Measurements from ENCODE around the gene CPLANE1. TPM values are rescaled to one million over a fixed set of nuclear protein-coding genes. Genes with fewer than 3 reads are reported as not detected.
"Not testable (repeated sequence)": the region's sequence is repeated elsewhere in the genome, so short reads cannot be mapped to it uniquely, and the experiment has no call there.

The CPLANE1 gene
- total RNA-seq, 1 donor: 6.5 TPM

GRCh38 chr5:37120270-37120669, 128.9 kb downstream of the CPLANE1 start:
- Histone ChIP-seq H3K9me3 (ENCODE audit: low read depth, low read length) (no peaks in the 10 kb centered on the region), H3K4me1 (ENCODE audit: insufficient read depth, low read length) (no peaks in the 10 kb centered on the region), H3K4me3 (ENCODE audit: low read length) (no peak overlapping the region)

GRCh38 chr5:37116359-37116758, 132.8 kb downstream of the CPLANE1 start:
- Histone ChIP-seq H3K4me1 (ENCODE audit: insufficient read depth, low read length) (peaks cover 11% of the 10 kb centered on the region), H3K27me3 (ENCODE audit: insufficient read depth, low read length) (no peaks in the 10 kb centered on the region), H3K4me3 (ENCODE audit: low read length) (no peak overlapping the region), H3K9me3 (ENCODE audit: low read depth, low read length) (no peaks in the 10 kb centered on the region)

More at GRCh38 chr5:37120270-37120669, 128.9 kb downstream of the CPLANE1 start:
- H3K27me3 ChIP-seq (ENCODE audit: insufficient read depth, low read length): no peaks in the 10 kb centered on the region

- Histone ChIP-seq H3K4me3 (ENCODE audit: low read length) (no peak overlapping the region), H3K9me3 (ENCODE audit: low read depth, low read length) (no peaks in the 10 kb centered on the region), H3K27me3 (ENCODE audit: insufficient read depth, low read length) (no peaks in the 10 kb centered on the region), H3K4me1 (ENCODE audit: insufficient read depth, low read length) (peaks cover 14% of the 10 kb centered on the region)
Measured at GRCh38 chr5:37112383-37112991, 136.7 kb downstream of the CPLANE1 start.

GRCh38 chr5:37111426-37112382, 137.5 kb downstream of the CPLANE1 start:
- H3K4me3 ChIP-seq (ENCODE audit: low read length): no peak overlapping the region
- peaks cover 14% of the 10 kb centered on the region for H3K4me1 ChIP-seq (ENCODE audit: insufficient read depth, low read length)

GRCh38 chr5:37110135-37110534, 139.0 kb downstream of the CPLANE1 start:
- H3K9me3 ChIP-seq (ENCODE audit: low read depth, low read length): no peaks in the 10 kb centered on the region
- H3K4me1 ChIP-seq (ENCODE audit: insufficient read depth, low read length): peaks cover 14% of the 10 kb centered on the region
- H3K27me3 ChIP-seq (ENCODE audit: insufficient read depth, low read length): no peaks in the 10 kb centered on the region
- H3K4me3 ChIP-seq (ENCODE audit: low read length): no peak overlapping the region

More at GRCh38 chr5:37111426-37112382, 137.5 kb downstream of the CPLANE1 start:
- H3K27me3 ChIP-seq (ENCODE audit: insufficient read depth, low read length): no peaks in the 10 kb centered on the region
- no peaks in the 10 kb centered on the region for H3K9me3 ChIP-seq (ENCODE audit: low read depth, low read length)

- H3K4me1 ChIP-seq (ENCODE audit: insufficient read depth, low read length): peaks cover 14% of the 10 kb centered on the region
- no peaks in the 10 kb centered on the region for H3K27me3 ChIP-seq (ENCODE audit: insufficient read depth, low read length)
- no peaks in the 10 kb centered on the region for H3K9me3 ChIP-seq (ENCODE audit: low read depth, low read length)
- H3K4me3 ChIP-seq (ENCODE audit: low read length): no peak overlapping the region
Measured at GRCh38 chr5:37109338-37109737, 139.8 kb downstream of the CPLANE1 start.

- Histone ChIP-seq H3K4me3 (ENCODE audit: low read length) (no peak overlapping the region), H3K4me1 (ENCODE audit: insufficient read depth, low read length) (no peaks in the 10 kb centered on the region), H3K27me3 (ENCODE audit: insufficient read depth, low read length) (no peaks in the 10 kb centered on the region), H3K9me3 (ENCODE audit: low read depth, low read length) (no peaks in the 10 kb centered on the region)
Measured at GRCh38 chr5:37103302-37103701, 145.9 kb downstream of the CPLANE1 start.

- H3K27me3 ChIP-seq (ENCODE audit: insufficient read depth, low read length); H3K4me1 ChIP-seq (ENCODE audit: insufficient read depth, low read length); H3K4me3 ChIP-seq (ENCODE audit: low read length); H3K9me3 ChIP-seq (ENCODE audit: low read depth, low read length): not testable (repeated sequence)
Measured at GRCh38 chr5:37099267-37099666, 149.9 kb downstream of the CPLANE1 start.

GRCh38 chr5:37093795-37094194, 155.4 kb downstream of the CPLANE1 start:
- not testable (repeated sequence) for H3K27me3 ChIP-seq (ENCODE audit: insufficient read depth, low read length); H3K9me3 ChIP-seq (ENCODE audit: low read depth, low read length); H3K4me1 ChIP-seq (ENCODE audit: insufficient read depth, low read length); H3K4me3 ChIP-seq (ENCODE audit: low read length)

- H3K4me1 ChIP-seq (ENCODE audit: insufficient read depth, low read length): no peaks in the 10 kb centered on the region
- H3K27me3 ChIP-seq (ENCODE audit: insufficient read depth, low read length): no peaks in the 10 kb centered on the region
Measured at GRCh38 chr5:37090781-37091180, 158.4 kb downstream of the CPLANE1 start.

GRCh38 chr5:37090123-37090726, 159.0 kb downstream of the CPLANE1 start:
- H3K4me1 ChIP-seq (ENCODE audit: insufficient read depth, low read length): no peaks in the 10 kb centered on the region
- no peaks in the 10 kb centered on the region for H3K27me3 ChIP-seq (ENCODE audit: insufficient read depth, low read length)
- no peak overlapping the region for H3K4me3 ChIP-seq (ENCODE audit: low read length)
- no peaks in the 10 kb centered on the region for H3K9me3 ChIP-seq (ENCODE audit: low read depth, low read length)

More at GRCh38 chr5:37090781-37091180, 158.4 kb downstream of the CPLANE1 start:
- Histone ChIP-seq H3K4me3 (ENCODE audit: low read length) (no peak overlapping the region), H3K9me3 (ENCODE audit: low read depth, low read length) (no peaks in the 10 kb centered on the region)

- no peak overlapping the region for H3K4me3 ChIP-seq (ENCODE audit: low read length)
- H3K9me3 ChIP-seq (ENCODE audit: low read depth, low read length): no peaks in the 10 kb centered on the region
- no peaks in the 10 kb centered on the region for H3K27me3 ChIP-seq (ENCODE audit: insufficient read depth, low read length)
- H3K4me1 ChIP-seq (ENCODE audit: insufficient read depth, low read length): no peaks in the 10 kb centered on the region
Measured at GRCh38 chr5:37088009-37088408, 161.2 kb downstream of the CPLANE1 start.

- Histone ChIP-seq H3K4me1 (ENCODE audit: insufficient read depth, low read length) (no peaks in the 10 kb centered on the region), H3K4me3 (ENCODE audit: low read length) (no peak overlapping the region), H3K27me3 (ENCODE audit: insufficient read depth, low read length) (no peaks in the 10 kb centered on the region), H3K9me3 (ENCODE audit: low read depth, low read length) (no peaks in the 10 kb centered on the region)
Measured at GRCh38 chr5:37086466-37087173, 162.6 kb downstream of the CPLANE1 start.

GRCh38 chr5:37086026-37086425, 163.2 kb downstream of the CPLANE1 start:
- H3K4me3 ChIP-seq (ENCODE audit: low read length); H3K27me3 ChIP-seq (ENCODE audit: insufficient read depth, low read length); H3K4me1 ChIP-seq (ENCODE audit: insufficient read depth, low read length); H3K9me3 ChIP-seq (ENCODE audit: low read depth, low read length): not testable (repeated sequence)

GRCh38 chr5:37082977-37083376, 166.2 kb downstream of the CPLANE1 start:
- not testable (repeated sequence) for H3K9me3 ChIP-seq (ENCODE audit: low read depth, low read length); H3K4me3 ChIP-seq (ENCODE audit: low read length); H3K27me3 ChIP-seq (ENCODE audit: insufficient read depth, low read length); H3K4me1 ChIP-seq (ENCODE audit: insufficient read depth, low read length)

All from mononuclear cell (primary cell).